Measurements from ENCODE around the gene B3GNT7. TPM values are rescaled to one million over a fixed set of nuclear protein-coding genes. Genes with fewer than 3 reads are reported as not detected.

Gene B3GNT7
- total RNA-seq, 2 experiments from 2014 or later = 7.8 to 8.7 TPM

GRCh38 chr2:231379266-231380215, 16.0 kb upstream of the B3GNT7 start:
- no peaks in the 10 kb centered on the region for H4K20me1 ChIP-seq (ENCODE audit: insufficient read depth, low read length)
- no TSS peak for BruUV-seq (replicated peaks)
- TF ChIP-seq EZH2phosphoT487 (IDR thresholded peaks at IDR 0.05; ENCODE audit: borderline replicate concordance, low read depth, low read length) (no peak), CTCF (conservative IDR thresholded peaks at IDR 0.05; ENCODE audit: low read length) (no peak)
- H3K4me1 ChIP-seq (ENCODE audit: insufficient read depth, low read length, poor library complexity, severe bottlenecking) = no peaks in the 10 kb centered on the region
- no peak for DNase-seq (ENCODE audit: low spot score)
- H3K36me3 ChIP-seq (ENCODE audit: insufficient read depth, low read length) = no peaks in the 10 kb centered on the region
- H3K9me2 ChIP-seq (ENCODE audit: insufficient read depth, low read length) = no peaks in the 10 kb centered on the region
- no peaks in the 10 kb centered on the region for H3K9me3 ChIP-seq (ENCODE audit: low read length)
- H3K4me3 ChIP-seq (ENCODE audit: low read depth, low read length, poor library complexity, severe bottlenecking) = no peak overlapping the region
- intact Hi-C loops (cut with micrococcal nuclease; ENCODE audit: unreplicated experiment) = no loop called here
- H3K4me2 ChIP-seq (ENCODE audit: low read length) = no peak overlapping the region
- ChIA-PET POLR2A (no interaction called here), CTCF (ENCODE audit: unreplicated experiment) (no interaction called here)
- H2AFZ ChIP-seq (ENCODE audit: low read length) = no peak overlapping the region
- no peaks in the 10 kb centered on the region for H3K79me2 ChIP-seq (ENCODE audit: insufficient read depth, low read depth, low read length)
- H3K27ac ChIP-seq (ENCODE audit: low read depth, low read length, poor library complexity, severe bottlenecking) = no peak overlapping the region

DNA sequence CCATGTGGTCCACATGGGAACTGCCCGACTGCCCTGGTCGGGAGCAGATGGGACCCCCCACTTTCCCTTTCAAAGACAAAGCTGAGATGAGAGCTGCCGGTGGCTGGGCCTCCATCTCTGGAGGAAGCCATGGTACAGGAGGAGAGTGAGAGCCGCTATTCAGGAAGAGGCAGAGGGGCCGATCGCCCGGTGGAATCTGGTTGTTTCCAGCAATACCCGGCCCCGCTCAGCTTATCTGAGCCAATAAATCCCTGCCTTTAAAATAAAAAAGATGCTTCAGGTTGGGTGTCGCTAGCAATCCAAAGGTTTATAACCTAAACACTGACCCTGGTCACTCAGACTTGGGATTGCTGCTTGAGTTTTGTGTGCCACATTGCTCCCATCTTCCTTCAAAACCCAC, 15.2 kb upstream of the B3GNT7 start:
- Histone ChIP-seq H3K27ac (ENCODE audit: low read depth, low read length, poor library complexity, severe bottlenecking) (no peak overlapping the region), H3K9me3 (ENCODE audit: low read length) (peaks cover 7% of the 10 kb centered on the region; the same call in 1 of the 2 replicates), H3K9me2 (ENCODE audit: insufficient read depth, low read length) (no peaks in the 10 kb centered on the region), H4K20me1 (ENCODE audit: insufficient read depth, low read length) (no peaks in the 10 kb centered on the region), H3K79me2 (ENCODE audit: insufficient read depth, low read depth, low read length) (no peaks in the 10 kb centered on the region), H3K4me2 (ENCODE audit: low read length) (no peak overlapping the region), H3K36me3 (ENCODE audit: insufficient read depth, low read length) (no peaks in the 10 kb centered on the region), H2AFZ (ENCODE audit: low read length) (no peak overlapping the region), H3K4me3 (ENCODE audit: low read depth, low read length, poor library complexity, severe bottlenecking) (no peak overlapping the region), H3K4me1 (ENCODE audit: insufficient read depth, low read length, poor library complexity, severe bottlenecking) (no peaks in the 10 kb centered on the region)
- intact Hi-C loops (cut with micrococcal nuclease; ENCODE audit: unreplicated experiment) = no loop called here
- CTCF ChIA-PET (ENCODE audit: unreplicated experiment) = no interaction called here
- DNase-seq (ENCODE audit: low spot score) = no peak
- BruUV-seq (replicated peaks) = no TSS peak
- POLR2A ChIA-PET = no interaction called here
- TF ChIP-seq CTCF (conservative IDR thresholded peaks at IDR 0.05; ENCODE audit: low read length) = no peak
- no peak for TF ChIP-seq EZH2phosphoT487 (IDR thresholded peaks at IDR 0.05; ENCODE audit: borderline replicate concordance, low read depth, low read length)
